MCF 10A (cell line): ENCODE data around the gene NLRC3. TPM values are rescaled to one million over a fixed set of nuclear protein-coding genes. Genes with fewer than 3 reads are reported as not detected.

Experiments
- BruUV-seq: library from RNA; stranded (reverse); fragments of 400-500 nt; replicated peaks from 2 replicates; lab custom pipeline; 2021; lab: Mats Ljungman, UMichigan
- CTCF ChIA-PET: fragments of 300-600 bp; sonication (Branson Sonifier 250); formaldehyde crosslinking; extraction: SDS; loops from one replicate; lab custom pipeline; 2021; ENCODE audit warnings: antibody characterized with exemption, inconsistent platforms; lab: Yijun Ruan, JAX
- POLR2A ChIA-PET: fragments of 300-600, 350-650 bp; sonication (Branson Sonifier 250); formaldehyde crosslinking; extraction: SDS; loops from one replicate; lab custom pipeline; 2020; ENCODE audit warnings: antibody characterized with exemption, inconsistent platforms; lab: Yijun Ruan, JAX
- DNase-seq: peaks from one replicate; pipeline ENCODE4 v3.0.0-alpha.2; 2018; ENCODE audit not compliant: unreplicated experiment
- H3K27ac Mint-ChIP-seq: one replicate; pipeline ENCODE4 v1.8.0; 2022; ENCODE audit warnings: mild to moderate bottlenecking, low read depth, mixed read lengths; ENCODE audit not compliant: unreplicated experiment
- H3K27me3 Mint-ChIP-seq: one replicate; pipeline ENCODE4 v1.8.0; 2022; ENCODE audit warnings: mixed read lengths; ENCODE audit not compliant: insufficient read depth, unreplicated experiment
- H3K36me3 Mint-ChIP-seq: one replicate; pipeline ENCODE4 v1.8.0; 2022; ENCODE audit warnings: mild to moderate bottlenecking, moderate library complexity, mixed read lengths; ENCODE audit not compliant: insufficient read depth, unreplicated experiment
- H3K4me1 Mint-ChIP-seq: one replicate; pipeline ENCODE4 v1.8.0; 2022; ENCODE audit warnings: mixed read lengths; ENCODE audit not compliant: insufficient read depth, unreplicated experiment
- H3K4me3 Mint-ChIP-seq: one replicate; pipeline ENCODE4 v1.8.0; 2022; ENCODE audit warnings: mild to moderate bottlenecking, moderate library complexity, mixed read lengths; ENCODE audit not compliant: unreplicated experiment
- H3K9me3 Mint-ChIP-seq: one replicate; pipeline ENCODE4 v1.8.0; 2022; ENCODE audit warnings: mixed read lengths; ENCODE audit not compliant: unreplicated experiment
- intact Hi-C: fragments of 100-400 bp; cut with micrococcal nuclease; formaldehyde crosslinking; loops from 2 replicates; pipeline ENCODE4 v1.14.1; 2022
- total RNA-seq: library from RNA; stranded (reverse); gene quantifications from 2 replicates; pipeline ENCODE4 v1.2.3, GENCODE V29; 2022
- TF ChIP-seq, protein P1 (sequence below): fragments of 200-600 bp; IDR thresholded peaks from one replicate; pipeline ENCODE4 v1.8.0; 2022; ENCODE audit warnings: antibody characterized with exemption, mild to moderate bottlenecking; ENCODE audit not compliant: unreplicated experiment

Gene NLRC3
- total RNA-seq, 1 experiment from 2014 or later: not detected

- intact Hi-C loops: no loop called here
- POLR2A ChIA-PET: no interaction called here
- peaks cover 7% of the 10 kb centered on the region for H3K36me3 Mint-ChIP-seq
- H3K27ac Mint-ChIP-seq: no peak overlapping the region
- H3K4me3 Mint-ChIP-seq: no peak overlapping the region
- BruUV-seq: no TSS peak
- TF ChIP-seq, protein P1, sequence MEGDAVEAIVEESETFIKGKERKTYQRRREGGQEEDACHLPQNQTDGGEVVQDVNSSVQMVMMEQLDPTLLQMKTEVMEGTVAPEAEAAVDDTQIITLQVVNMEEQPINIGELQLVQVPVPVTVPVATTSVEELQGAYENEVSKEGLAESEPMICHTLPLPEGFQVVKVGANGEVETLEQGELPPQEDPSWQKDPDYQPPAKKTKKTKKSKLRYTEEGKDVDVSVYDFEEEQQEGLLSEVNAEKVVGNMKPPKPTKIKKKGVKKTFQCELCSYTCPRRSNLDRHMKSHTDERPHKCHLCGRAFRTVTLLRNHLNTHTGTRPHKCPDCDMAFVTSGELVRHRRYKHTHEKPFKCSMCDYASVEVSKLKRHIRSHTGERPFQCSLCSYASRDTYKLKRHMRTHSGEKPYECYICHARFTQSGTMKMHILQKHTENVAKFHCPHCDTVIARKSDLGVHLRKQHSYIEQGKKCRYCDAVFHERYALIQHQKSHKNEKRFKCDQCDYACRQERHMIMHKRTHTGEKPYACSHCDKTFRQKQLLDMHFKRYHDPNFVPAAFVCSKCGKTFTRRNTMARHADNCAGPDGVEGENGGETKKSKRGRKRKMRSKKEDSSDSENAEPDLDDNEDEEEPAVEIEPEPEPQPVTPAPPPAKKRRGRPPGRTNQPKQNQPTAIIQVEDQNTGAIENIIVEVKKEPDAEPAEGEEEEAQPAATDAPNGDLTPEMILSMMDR: no peak
- no peak for DNase-seq
- H3K9me3 Mint-ChIP-seq: no peaks in the 10 kb centered on the region
- no peaks in the 10 kb centered on the region for H3K27me3 Mint-ChIP-seq
- no peaks in the 10 kb centered on the region for H3K4me1 Mint-ChIP-seq
- CTCF ChIA-PET: interaction anchor here (0.5 kb wide), 1 partner anchor 398 kb away, joined by 4 read pairs; no protein-coding TSS in a partner anchor
Observed at GRCh38 chr16:3580251-3580651, 3.0 kb upstream of the NLRC3 start.

GRCh38 chr16:3579776-3580175, 2.6 kb upstream of the NLRC3 start:
- POLR2A ChIA-PET: no interaction called here
- TF ChIP-seq, protein P1: no peak
- H3K27me3 Mint-ChIP-seq: no peaks in the 10 kb centered on the region
- H3K27ac Mint-ChIP-seq: no peak overlapping the region
- peaks cover 7% of the 10 kb centered on the region for H3K36me3 Mint-ChIP-seq
- DNase-seq: no peak
- no peaks in the 10 kb centered on the region for H3K4me1 Mint-ChIP-seq
- no TSS peak for BruUV-seq
- CTCF ChIA-PET: interaction anchor here (0.5 to 1.1 kb wide), 3 partner anchors 32 to 397 kb away, joined by 3 to 4 read pairs (median 3); no protein-coding TSS in a partner anchor
- intact Hi-C loops: no loop called here
- H3K4me3 Mint-ChIP-seq: no peak overlapping the region
- no peaks in the 10 kb centered on the region for H3K9me3 Mint-ChIP-seq

DNA sequence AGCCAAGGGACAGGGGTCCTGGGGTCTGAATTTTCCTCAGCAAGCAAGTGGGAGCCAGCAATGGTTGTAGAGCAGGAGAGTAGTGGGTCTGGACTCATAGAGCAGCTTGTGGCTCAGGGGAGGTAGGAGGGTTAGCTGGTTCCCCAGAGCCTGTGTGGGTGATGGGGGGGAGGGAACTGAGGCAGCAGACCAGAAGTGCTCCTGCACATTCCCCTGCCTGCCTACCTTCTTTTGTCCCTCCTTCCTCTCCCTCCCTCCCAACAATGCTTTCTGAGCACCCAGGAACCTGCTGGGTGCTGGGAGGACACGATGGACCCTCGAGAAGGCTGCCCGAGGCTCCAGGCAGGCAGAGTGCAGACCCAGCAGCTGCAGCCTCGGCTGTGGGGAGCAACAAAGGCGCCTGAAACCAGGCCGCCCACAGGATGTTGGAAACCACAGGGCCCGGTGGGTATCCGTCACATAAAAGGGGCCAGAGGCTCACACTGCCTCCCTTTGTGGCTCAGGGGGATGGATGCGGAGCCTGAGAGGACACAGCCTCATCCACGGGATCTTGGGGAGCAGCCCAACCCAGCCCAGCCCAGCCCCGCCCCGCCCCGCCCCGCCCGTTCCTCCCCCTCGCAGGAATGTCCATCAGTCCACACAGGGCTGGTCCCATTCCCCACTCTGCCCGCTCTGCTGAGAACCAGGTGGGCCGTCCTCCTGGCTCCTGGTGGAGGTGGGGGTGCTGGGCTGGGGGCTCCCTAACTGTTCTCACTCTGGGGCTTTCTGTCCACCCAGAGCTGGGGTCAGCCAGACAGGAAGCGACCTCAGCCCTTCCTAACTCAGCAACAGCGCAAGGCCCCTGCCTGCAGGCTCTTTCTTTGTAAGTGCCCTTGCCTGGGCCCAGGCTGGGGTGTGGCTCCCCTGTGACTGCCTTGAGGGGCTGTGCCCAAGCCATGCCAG, 1.7 kb upstream of the NLRC3 start:
- CTCF ChIA-PET: interaction anchor here (1.1 kb wide), 1 partner anchor 51 kb away, joined by 3 read pairs; no protein-coding TSS in a partner anchor
- intact Hi-C loops: no loop called here
- DNase-seq: no peak
- TF ChIP-seq, protein P1: no peak
- POLR2A ChIA-PET: no interaction called here
- Mint-ChIP-seq H3K27ac (no peak overlapping the region), H3K36me3 (peaks cover 7% of the 10 kb centered on the region), H3K27me3 (no peaks in the 10 kb centered on the region), H3K4me3 (no peak overlapping the region), H3K4me1 (no peaks in the 10 kb centered on the region), H3K9me3 (no peaks in the 10 kb centered on the region)
- BruUV-seq: no TSS peak

- H3K4me3 Mint-ChIP-seq: no peak overlapping the region
- ChIA-PET POLR2A (no interaction called here), CTCF (no interaction called here)
- DNase-seq: no peak
- peaks cover 7% of the 10 kb centered on the region for H3K36me3 Mint-ChIP-seq
- intact Hi-C loops: no loop called here
- H3K9me3 Mint-ChIP-seq: no peaks in the 10 kb centered on the region
- no peak overlapping the region for H3K27ac Mint-ChIP-seq
- H3K27me3 Mint-ChIP-seq: no peaks in the 10 kb centered on the region
- H3K4me1 Mint-ChIP-seq: no peaks in the 10 kb centered on the region
- BruUV-seq: no TSS peak
- TF ChIP-seq, protein P1: no peak
Observed at GRCh38 chr16:3578121-3578520, 918 bp upstream of the NLRC3 start.
